Bone marrow (tissue), 2 donors: ENCODE results near the gene FUT8.

Experiments used
- DNase-seq, 2 donors: peaks; one replicate each; lab custom pipeline; 2025; lab: John Stamatoyannopoulos, UW

Gene FUT8

GRCh38 chr14:65495196-65495595 lies 82.7 kb downstream of the FUT8 start:
- DNase-seq: no peak

- no peak for DNase-seq
Measured at GRCh38 chr14:65496178-65496993, 83.9 kb downstream of the FUT8 start.

GRCh38 chr14:65499138-65499537 lies 86.6 kb downstream of the FUT8 start:
- DNase-seq: no peak

DNA sequence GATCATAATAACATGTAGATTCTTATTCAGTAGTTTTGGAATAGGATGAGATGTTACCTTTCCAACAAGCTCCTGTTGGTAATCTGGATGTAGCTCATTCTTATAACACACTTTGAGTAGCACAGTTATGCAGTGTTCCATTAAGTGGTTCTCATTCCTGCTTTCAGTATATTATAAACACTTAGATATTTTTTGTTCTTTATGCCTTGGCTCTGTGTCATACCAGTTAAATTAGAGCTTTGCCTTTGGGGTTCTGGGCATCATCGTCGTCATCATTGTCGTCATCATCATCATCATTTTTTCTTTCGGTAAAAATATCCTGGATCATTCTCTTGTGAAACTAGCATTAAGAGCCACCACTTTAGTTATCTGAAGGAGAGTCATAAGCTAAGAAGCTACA lies 87.5 kb downstream of the FUT8 start:
- DNase-seq: no peak

DNA sequence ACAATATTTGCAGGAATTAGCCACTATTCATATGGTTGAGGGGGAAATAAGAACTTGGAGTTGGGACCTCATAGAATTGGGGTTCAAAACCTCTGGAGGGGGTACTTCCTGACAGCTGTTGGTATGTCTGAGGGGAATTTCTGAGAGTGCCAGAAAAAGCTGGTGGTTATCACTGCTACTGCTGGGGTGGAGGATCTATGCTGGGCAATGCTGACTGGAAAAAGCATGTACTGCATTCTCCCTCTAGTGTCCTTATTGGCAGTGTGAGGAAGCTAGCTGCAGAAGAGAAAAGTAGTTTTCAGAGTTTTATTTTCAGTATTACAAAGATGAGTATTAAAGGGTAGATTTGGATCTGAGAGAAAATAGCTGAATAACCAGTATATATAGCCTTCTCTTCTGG lies 88.8 kb downstream of the FUT8 start:
- DNase-seq: no peak

- no peak for DNase-seq
Measured at GRCh38 chr14:65502676-65503124, 90.2 kb downstream of the FUT8 start.

- no peak for DNase-seq
Measured at GRCh38 chr14:65503771-65504170, 91.2 kb downstream of the FUT8 start.

DNA sequence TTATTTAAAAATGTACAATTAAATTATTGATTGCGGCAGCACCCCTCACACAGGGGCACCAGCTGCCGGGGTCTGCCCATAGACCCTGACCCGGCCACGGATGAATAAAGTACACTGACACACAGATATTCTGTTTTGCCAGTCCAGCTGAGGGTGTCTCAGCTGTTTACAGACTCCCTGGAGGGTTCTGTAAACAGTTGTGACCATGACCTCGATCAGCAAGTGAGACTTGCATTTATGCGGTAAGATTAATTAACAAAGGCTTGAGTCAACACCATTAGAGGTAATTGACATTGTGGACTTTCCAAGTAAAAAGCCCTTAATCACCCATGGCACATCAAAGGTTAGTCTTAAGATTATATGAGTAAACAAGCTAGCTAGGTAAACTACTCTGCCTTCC lies 94.3 kb downstream of the FUT8 start:
- no peak for DNase-seq

DNA sequence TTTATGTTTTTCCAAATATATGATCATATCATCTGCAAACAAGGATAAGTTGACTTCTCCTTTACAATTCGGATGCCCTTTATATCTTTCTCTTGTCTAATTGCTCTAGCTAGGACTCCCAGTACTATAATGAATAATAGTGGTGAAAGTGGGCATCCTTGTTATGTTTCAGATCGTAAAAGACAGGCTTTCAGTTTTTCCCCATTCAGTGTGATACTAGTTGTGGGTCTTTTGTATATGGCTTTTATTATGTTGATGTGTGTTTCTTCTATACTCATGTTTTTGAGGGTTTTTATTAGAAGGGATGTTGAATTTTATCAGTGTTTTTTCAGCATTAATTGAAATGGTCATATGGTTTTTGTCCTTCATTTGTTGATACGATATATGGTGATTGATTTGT lies 97.3 kb downstream of the FUT8 start:
- no peak for DNase-seq

DNA sequence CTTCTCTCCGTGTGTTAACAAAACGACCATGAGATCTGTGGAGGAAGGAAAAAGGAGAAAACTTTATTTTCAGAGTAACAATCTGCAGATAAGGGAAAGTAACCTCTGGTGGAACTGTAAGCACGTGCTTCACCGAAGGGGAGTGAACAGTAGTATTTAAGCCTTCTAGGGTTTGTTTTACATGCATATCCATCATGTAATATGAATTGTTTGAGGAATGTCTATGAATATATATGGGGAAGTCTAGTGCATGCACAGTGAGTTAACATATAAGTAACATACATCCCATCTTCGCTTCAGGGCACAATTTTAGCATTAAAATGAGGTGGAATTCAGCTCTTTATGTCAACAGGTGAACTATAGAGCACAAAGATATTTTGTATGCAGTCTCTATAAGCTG lies 101.1 kb downstream of the FUT8 start:
- DNase-seq: no peak

- DNase-seq: no peak
Measured at GRCh38 chr14:65517635-65518542, 105.4 kb downstream of the FUT8 start.

- DNase-seq: no peak
Measured at GRCh38 chr14:65528069-65528468, 115.5 kb downstream of the FUT8 start.

- no peak for DNase-seq
Measured at GRCh38 chr14:65531148-65531547, 118.6 kb downstream of the FUT8 start.

- no peak for DNase-seq
Measured at GRCh38 chr14:65533736-65534404, 121.3 kb downstream of the FUT8 start.

GRCh38 chr14:65536781-65537423 lies 124.4 kb downstream of the FUT8 start:
- no peak for DNase-seq

DNA sequence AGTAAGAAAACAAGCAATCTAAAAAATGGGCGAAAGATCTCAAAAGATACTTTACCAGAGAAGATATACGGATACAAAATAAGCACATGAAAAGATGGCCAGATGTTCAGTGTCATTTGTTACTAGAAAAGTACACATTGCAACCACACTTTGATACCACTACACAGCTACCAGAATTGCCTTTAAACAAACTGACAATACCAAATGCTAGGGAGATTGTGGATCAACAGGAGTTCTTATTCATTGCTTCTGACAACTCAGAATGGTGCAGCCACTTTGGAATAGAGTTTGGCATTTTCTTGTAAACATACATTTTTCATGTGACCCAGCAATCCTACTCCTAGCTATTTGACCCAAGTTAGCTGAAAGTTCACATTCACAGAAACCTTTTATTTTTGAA lies 136.3 kb downstream of the FUT8 start:
- no peak for DNase-seq

- no peak for DNase-seq
Measured at GRCh38 chr14:65549429-65549828, 136.9 kb downstream of the FUT8 start.

DNA sequence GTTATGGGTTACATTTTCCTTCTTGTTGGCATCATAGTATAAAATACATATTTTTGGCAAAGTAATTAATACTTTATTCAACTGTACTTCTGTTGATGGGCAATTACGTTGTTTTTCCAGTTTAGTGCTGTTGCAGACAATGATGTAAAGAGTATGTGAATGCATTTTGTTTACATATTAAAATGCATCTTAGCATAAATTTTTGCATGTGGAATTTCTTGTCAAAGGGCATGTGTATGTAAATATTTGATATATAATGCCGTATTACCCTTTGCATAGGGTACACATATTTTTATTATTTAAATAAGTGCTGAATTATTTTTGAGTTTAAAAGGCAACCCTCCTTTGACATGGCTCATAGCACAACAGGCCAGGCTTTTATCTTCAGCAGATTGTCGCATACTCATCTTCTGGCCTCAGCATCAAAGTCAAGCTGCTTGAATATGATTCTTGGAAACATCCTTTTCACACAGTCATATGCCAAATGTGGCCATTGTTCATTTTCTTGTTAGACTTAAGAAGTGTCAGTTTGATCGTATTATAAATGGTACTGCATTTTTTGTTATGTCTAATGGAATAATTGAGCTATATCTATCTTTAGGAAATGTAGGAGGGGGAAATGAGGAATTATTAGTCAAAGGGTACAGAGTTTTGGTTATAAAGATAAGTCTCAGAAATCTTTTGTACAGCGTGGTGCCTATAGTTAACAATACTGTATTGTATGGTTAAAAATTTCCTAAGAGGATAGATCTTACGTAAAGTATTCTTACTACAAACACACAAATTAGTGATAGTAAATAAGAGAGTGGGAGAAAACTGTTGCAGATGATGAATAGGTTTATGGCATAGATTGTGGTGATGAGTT lies 138.5 kb downstream of the FUT8 start:
- no peak for DNase-seq

DNA sequence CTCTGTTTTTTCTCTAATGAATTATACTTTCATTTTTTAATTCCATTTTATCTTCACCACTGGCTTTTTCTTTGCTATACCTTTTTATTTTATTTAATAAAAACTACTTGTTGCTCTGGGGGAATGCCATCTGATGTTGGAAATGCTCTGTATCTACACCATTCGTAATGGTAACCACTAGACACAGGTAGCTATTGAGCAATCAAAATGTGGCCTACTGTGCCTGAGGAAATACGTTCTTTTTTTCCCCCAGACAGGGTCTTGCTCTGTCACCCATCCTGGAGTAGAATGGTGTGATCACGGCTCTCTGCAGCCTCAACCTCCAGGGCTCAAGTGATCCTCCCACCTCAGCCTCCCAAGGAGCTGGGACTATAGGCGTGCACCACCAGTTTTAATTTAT lies 140.2 kb downstream of the FUT8 start:
- no peak for DNase-seq

DNA sequence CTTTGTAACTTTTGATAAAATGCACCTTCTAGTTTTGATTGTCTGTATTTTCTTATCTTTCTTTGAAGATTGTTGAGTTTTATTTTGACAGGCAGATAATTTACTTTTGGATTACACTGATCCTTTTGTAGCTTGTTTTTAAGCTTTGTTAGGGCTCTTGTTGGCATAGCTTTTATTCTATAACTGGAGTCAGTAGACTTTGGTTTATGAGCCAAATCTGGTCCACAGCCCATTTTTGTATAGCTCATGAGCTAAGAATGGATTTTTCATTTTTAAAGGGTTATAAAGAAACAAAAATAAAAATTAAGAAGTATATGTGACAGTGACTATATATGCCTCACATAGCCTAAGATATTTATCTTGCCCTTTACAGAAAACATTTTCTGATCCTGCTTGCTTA lies 142.3 kb downstream of the FUT8 start:
- no peak for DNase-seq

- no peak for DNase-seq
Measured at GRCh38 chr14:65555358-65555757, 142.8 kb downstream of the FUT8 start.
